Keratinocyte (primary cell): ENCODE results near the gene ZBTB8A. TPM values are rescaled to one million over a fixed set of nuclear protein-coding genes. Genes with fewer than 3 reads are reported as not detected.

Experiments used
- DNase-seq: peaks from one replicate; pipeline ENCODE4 v3.0.0-alpha.2; 2011; ENCODE audit warnings: low read depth, missing footprints, low spot score
- FAIRE-seq: peaks from 2 replicates; lab custom pipeline; 2011; peaks lifted over from hg19 to GRCh38; lab: Jason Lieb, UNC
- H2AFZ ChIP-seq: 2 replicates; pipeline ENCODE4 v1.6.0; 2012; ENCODE audit warnings: low read length, control low read depth, inconsistent platforms; ENCODE audit not compliant: control insufficient read depth
- H3K27ac ChIP-seq: 2 replicates; pipeline ENCODE4 v1.5.1; 2011; ENCODE audit warnings: low read length; ENCODE audit not compliant: control insufficient read depth, insufficient read depth
- H3K27me3 ChIP-seq: 3 replicates; pipeline ENCODE4 v1.6.0; 2011; ENCODE audit warnings: low read length; ENCODE audit not compliant: control insufficient read depth, insufficient read depth; ENCODE audit errors: extremely low read depth
- H3K36me3 ChIP-seq, 2 experiments: 2 replicates in 1 of 2; 3 replicates in 1 of 2; pipeline ENCODE4 v1.5.1; 2011; ENCODE audit warnings: low read length in 2 of 2, mild to moderate bottlenecking in 1 of 2; ENCODE audit not compliant: control insufficient read depth in 2 of 2, insufficient read depth in 2 of 2; ENCODE audit errors: extremely low read depth in 1 of 2
- H3K4me1 ChIP-seq: 3 replicates; pipeline ENCODE4 v1.5.1; 2011; ENCODE audit warnings: low read length; ENCODE audit not compliant: control insufficient read depth, insufficient read depth; ENCODE audit errors: extremely low read depth
- H3K4me2 ChIP-seq: 3 replicates; pipeline ENCODE4 v1.6.0; 2011; ENCODE audit warnings: low read depth, low read length; ENCODE audit not compliant: control insufficient read depth, insufficient read depth; ENCODE audit errors: extremely low read depth
- H3K4me3 ChIP-seq, 3 experiments: fragments of 200-600 bp in 1 of 3; sonication (generic) in 1 of 3; 2 replicates in 2 of 3; 3 replicates in 1 of 3; pipeline ENCODE4 v1.5.1; 2011 to 2016; ENCODE audit warnings: low read length in 3 of 3, mild to moderate bottlenecking in 3 of 3, control low read depth in 2 of 3, inconsistent platforms in 1 of 3, low read depth in 1 of 3, mixed read lengths in 1 of 3, mixed run types in 1 of 3, moderate library complexity in 1 of 3; ENCODE audit not compliant: control insufficient read depth in 2 of 3, insufficient read depth in 2 of 3; ENCODE audit errors: extremely low read depth in 1 of 3
- H3K79me2 ChIP-seq: 2 replicates; pipeline ENCODE4 v1.6.0; 2012; ENCODE audit warnings: low read length; ENCODE audit not compliant: control insufficient read depth, insufficient read depth
- H3K9ac ChIP-seq: 3 replicates; pipeline ENCODE4 v1.6.0; 2011; ENCODE audit warnings: low read length; ENCODE audit not compliant: control insufficient read depth, insufficient read depth; ENCODE audit errors: extremely low read depth
- H3K9me1 ChIP-seq: 3 replicates; pipeline ENCODE4 v1.6.0; 2011; ENCODE audit warnings: low read length; ENCODE audit not compliant: control insufficient read depth, insufficient read depth; ENCODE audit errors: extremely low read depth
- H3K9me3 ChIP-seq: 2 replicates; pipeline ENCODE4 v1.5.1; 2012; ENCODE audit warnings: low read depth, low read length; ENCODE audit not compliant: control insufficient read depth
- H4K20me1 ChIP-seq: 3 replicates; pipeline ENCODE4 v1.6.0; 2011; ENCODE audit warnings: low read length; ENCODE audit not compliant: control insufficient read depth, insufficient read depth; ENCODE audit errors: extremely low read depth
- EZH2 ChIP-seq: IDR thresholded peaks from one replicate; pipeline ENCODE4 v1.6.1; 2012; ENCODE audit warnings: inconsistent platforms, mild to moderate bottlenecking, low read length, moderate library complexity
- dilution Hi-C: fragments of 300-500 bp; cut with MboI; formaldehyde crosslinking; loops from one replicate; pipeline ENCODE4 v1.7.0; 2020; ENCODE audit warnings: low sequenced_read_pairs; ENCODE audit not compliant: extremely low pct_ligation_motif_present
- polyA plus RNA-seq, 5 experiments: library from polyadenylated mRNA; depleted of rRNA in 3 of 5; stranded (reverse) in 3 of 5; stranded (forward) in 1 of 5; unstranded in 1 of 5; fragments of >200 nt; gene quantifications; 1 replicate in 1 of 5; 2 replicates in 3 of 5; 3 replicates in 1 of 5; pipeline versions ENCODE4 v1.2.1 to v1.2.3, GENCODE V29; 2011 to 2012; ENCODE audit warnings: missing spikeins in 2 of 5, low read depth in 1 of 5, low replicate concordance in 1 of 5
- TF ChIP-seq, protein P1 (sequence below), 3 experiments: IDR thresholded peaks in 1 of 3; conservative IDR thresholded peaks in 1 of 3; optimal IDR thresholded peaks in 1 of 3; 2 replicates in 2 of 3; 3 replicates in 1 of 3; pipeline versions ENCODE3 to v1.5.1; 2011; ENCODE audit warnings: low read length in 3 of 3, mild to moderate bottlenecking in 3 of 3, moderate library complexity in 2 of 3, control low read depth in 1 of 3, inconsistent platforms in 1 of 3; ENCODE audit not compliant: insufficient read depth in 2 of 3; ENCODE audit errors: extremely low read depth in 1 of 3

The ZBTB8A gene
- polyA plus RNA-seq, 1 donor (not counting 4 experiments of a cell fraction or from before 2014, with no cell fraction given) = 5.3 TPM

- H3K4me3 ChIP-seq = no peak overlapping the region
- H3K4me1 ChIP-seq = no peaks in the 10 kb centered on the region
- H3K4me2 ChIP-seq = no peak overlapping the region
- no peaks in the 10 kb centered on the region for H3K36me3 ChIP-seq
- TF ChIP-seq EZH2 = no peak
- no peaks in the 10 kb centered on the region for H4K20me1 ChIP-seq
- DNase-seq = no peak
- no peaks in the 10 kb centered on the region for H3K9me1 ChIP-seq
- FAIRE-seq = no peak
- H3K27me3 ChIP-seq = no peaks in the 10 kb centered on the region
- H3K9me3 ChIP-seq = no peaks in the 10 kb centered on the region
- H2AFZ ChIP-seq = no peak overlapping the region
- H3K9ac ChIP-seq = no peak overlapping the region
- no peaks in the 10 kb centered on the region for H3K79me2 ChIP-seq
- dilution Hi-C loops = no loop called here
- H3K27ac ChIP-seq = no peak overlapping the region
Measured at GRCh38 chr1:32518976-32519375, 20.3 kb upstream of the ZBTB8A start.

DNA sequence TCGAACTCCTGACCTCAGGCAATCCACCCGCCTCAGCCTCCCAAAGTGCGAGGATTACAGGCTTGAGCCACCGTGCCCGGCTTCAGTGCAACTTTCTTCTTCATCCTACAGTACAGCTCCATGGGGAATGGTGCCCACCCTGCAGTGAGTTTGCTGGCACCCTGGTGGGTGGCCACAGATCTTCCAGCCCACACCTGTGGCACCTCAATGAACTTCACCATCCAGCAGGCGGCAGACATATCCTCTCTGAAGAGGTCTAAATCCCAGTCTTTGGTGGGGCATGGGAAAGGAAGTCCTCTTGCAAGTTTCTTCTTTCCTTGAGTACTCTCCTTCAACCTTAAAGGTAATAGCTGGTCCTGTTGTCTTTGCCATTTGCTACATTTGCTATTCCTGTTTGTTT lies 18.1 kb upstream of the ZBTB8A start:
- H2AFZ ChIP-seq = no peak overlapping the region
- FAIRE-seq = no peak
- dilution Hi-C loops = no loop called here

More for the DNA sequence above, 18.1 kb upstream of the ZBTB8A start:
- TF ChIP-seq EZH2 = no peak
- TF ChIP-seq, protein P1, sequence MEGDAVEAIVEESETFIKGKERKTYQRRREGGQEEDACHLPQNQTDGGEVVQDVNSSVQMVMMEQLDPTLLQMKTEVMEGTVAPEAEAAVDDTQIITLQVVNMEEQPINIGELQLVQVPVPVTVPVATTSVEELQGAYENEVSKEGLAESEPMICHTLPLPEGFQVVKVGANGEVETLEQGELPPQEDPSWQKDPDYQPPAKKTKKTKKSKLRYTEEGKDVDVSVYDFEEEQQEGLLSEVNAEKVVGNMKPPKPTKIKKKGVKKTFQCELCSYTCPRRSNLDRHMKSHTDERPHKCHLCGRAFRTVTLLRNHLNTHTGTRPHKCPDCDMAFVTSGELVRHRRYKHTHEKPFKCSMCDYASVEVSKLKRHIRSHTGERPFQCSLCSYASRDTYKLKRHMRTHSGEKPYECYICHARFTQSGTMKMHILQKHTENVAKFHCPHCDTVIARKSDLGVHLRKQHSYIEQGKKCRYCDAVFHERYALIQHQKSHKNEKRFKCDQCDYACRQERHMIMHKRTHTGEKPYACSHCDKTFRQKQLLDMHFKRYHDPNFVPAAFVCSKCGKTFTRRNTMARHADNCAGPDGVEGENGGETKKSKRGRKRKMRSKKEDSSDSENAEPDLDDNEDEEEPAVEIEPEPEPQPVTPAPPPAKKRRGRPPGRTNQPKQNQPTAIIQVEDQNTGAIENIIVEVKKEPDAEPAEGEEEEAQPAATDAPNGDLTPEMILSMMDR (optimal IDR thresholded peaks at IDR 0.05 in 1 of 3, IDR thresholded peaks at IDR 0.05 in 1 of 3, conservative IDR thresholded peaks at IDR 0.05 in 1 of 3; ENCODE audit: extremely low read depth in 1 of 3, insufficient read depth in 2 of 3, low read length in 3 of 3) = peak in 1 of 3 experiments; percentile 5
- H3K4me3 ChIP-seq = no peak overlapping the region
- H3K9ac ChIP-seq = no peak overlapping the region
- no peaks in the 10 kb centered on the region for H3K9me3 ChIP-seq
- DNase-seq = no peak
- no peak overlapping the region for H3K4me2 ChIP-seq
- no peaks in the 10 kb centered on the region for H3K79me2 ChIP-seq
- no peaks in the 10 kb centered on the region for H3K27me3 ChIP-seq
- H3K4me1 ChIP-seq = no peaks in the 10 kb centered on the region
- H3K36me3 ChIP-seq = no peaks in the 10 kb centered on the region
- H3K27ac ChIP-seq = no peak overlapping the region
- no peaks in the 10 kb centered on the region for H3K9me1 ChIP-seq
- H4K20me1 ChIP-seq = no peaks in the 10 kb centered on the region
